Psoas muscle (tissue), 8 donors: Measurements from ENCODE around the gene COL5A1. TPM values are rescaled to one million over a fixed set of nuclear protein-coding genes. Genes with fewer than 3 reads are reported as not detected.

ENCODE experiments used
- ATAC-seq, 4 donors: fragments of 200-7000 bp; cut with Tn5 transposase; one replicate each; pipeline ENCODE4 v1.9.1; 2020; ENCODE audit warnings: moderate library complexity in 3 of 4, mild to moderate bottlenecking in 2 of 4
- DNase-seq, 2 donors: peaks; one replicate each; pipeline ENCODE4 v3.0.0-alpha.2; 2020
- H3K27ac ChIP-seq: fragments of 200-600 bp; one replicate; pipeline ENCODE4 v1.8.0; 2022
- H3K27me3 ChIP-seq, 3 donors: fragments of 200-600 bp in 1 of 3; one replicate each; pipeline versions ENCODE4 v1.6.1 to v1.8.0; 2013 to 2022; ENCODE audit warnings: low read length in 2 of 3, mild to moderate bottlenecking in 2 of 3, moderate library complexity in 1 of 3; ENCODE audit not compliant: insufficient read depth in 3 of 3
- H3K36me3 ChIP-seq, 2 donors: fragments of 200-600 bp in 1 of 2; one replicate each; pipeline versions ENCODE4 v1.6.1 to v1.8.0; 2013 to 2022; ENCODE audit warnings: low read depth in 1 of 2, mild to moderate bottlenecking in 1 of 2, moderate library complexity in 1 of 2; ENCODE audit not compliant: insufficient read depth in 1 of 2
- H3K4me1 ChIP-seq: fragments of 200-600 bp; one replicate; pipeline ENCODE4 v1.8.0; 2022
- H3K4me3 ChIP-seq: fragments of 200-600 bp; one replicate; pipeline ENCODE4 v1.8.0; 2022; ENCODE audit warnings: mild to moderate bottlenecking
- H3K9me3 ChIP-seq: fragments of 200-600 bp; one replicate; pipeline ENCODE4 v1.8.0; 2022
- WGBS, 3 donors: extraction: QIAGEN DNeasy Blood & Tissue Kit; methylation state at CpG; one replicate each; pipeline versions ENCODE4 v1.1.6 to v1.1.7; 2013; 5-methylcytosine and 5-hydroxymethylcytosine counted together
- intact Hi-C, 2 donors: fragments of 100-400 bp; cut with DNase I; formaldehyde crosslinking; loops; one replicate each; pipeline versions ENCODE4 v1.11.0 to v1.14.2; 2022
- polyA plus RNA-seq, 3 donors: library from polyadenylated mRNA; stranded (reverse); fragments of 200-250 nt; gene quantifications; one replicate each; pipeline ENCODE4 v1.2.3, GENCODE V29; 2013
- total RNA-seq, 4 donors: library from RNA; stranded (reverse); fragmentation: NEBNext Ultra II Directional in 2 of 4; extraction: Animal tissue kit (Norgen Biotek cat#: 25700) in 2 of 4; gene quantifications; one replicate each; pipeline versions ENCODE4 v1.2.1 to v1.2.4, GENCODE V29; 2021 to 2023
- TF ChIP-seq, protein P1 (sequence below): fragments of 200-600 bp; IDR thresholded peaks from one replicate; pipeline ENCODE4 v1.8.0; 2022; ENCODE audit warnings: antibody characterized with exemption
- donor health status: healthy with polysubstance abuse.
- donor health status: DM: no; HTN: no; CAD: no; lungs with moderate emphysema.
- donor health status: Bipolar disorder and iron deficiency.
- donor health status: healthy.
- donor health status: DM: yes; HTN: yes; CAD: no.
- donor health status: DM: no; HTN: no; CAD: no.
- donor health status: DM: no; HTN: no; CAD: no.
- donor health status: DM: yes; HTN: yes; CAD: no.

The COL5A1 gene
- total and polyA plus RNA-seq, 7 donors = 1.7 to 11.3 (median 3.4) TPM

DNA sequence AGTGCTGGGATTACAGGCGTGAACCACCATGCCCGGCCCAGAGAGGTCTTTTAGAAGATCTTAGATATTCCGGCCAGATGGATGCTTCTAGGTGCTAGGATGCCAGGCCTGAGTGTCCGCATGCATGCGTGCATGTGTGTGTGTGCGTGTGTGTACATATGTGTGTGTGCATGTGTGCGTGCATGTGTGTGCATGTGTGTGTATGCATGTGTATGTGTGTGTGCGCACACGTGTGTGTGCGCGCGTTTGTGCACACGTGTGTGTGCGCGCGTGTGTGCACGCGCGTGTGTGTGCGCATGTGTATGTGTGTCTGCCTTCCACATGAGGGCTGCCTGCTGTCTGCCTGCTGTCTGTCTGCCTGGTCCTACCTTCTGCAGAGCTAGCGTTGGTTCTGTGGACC, 151.0 kb downstream of the COL5A1 start:
- 43 to 85% (median 65%) methylated on average over 10 to 19 of the region's 21 CpGs for WGBS, 3 donors

DNA sequence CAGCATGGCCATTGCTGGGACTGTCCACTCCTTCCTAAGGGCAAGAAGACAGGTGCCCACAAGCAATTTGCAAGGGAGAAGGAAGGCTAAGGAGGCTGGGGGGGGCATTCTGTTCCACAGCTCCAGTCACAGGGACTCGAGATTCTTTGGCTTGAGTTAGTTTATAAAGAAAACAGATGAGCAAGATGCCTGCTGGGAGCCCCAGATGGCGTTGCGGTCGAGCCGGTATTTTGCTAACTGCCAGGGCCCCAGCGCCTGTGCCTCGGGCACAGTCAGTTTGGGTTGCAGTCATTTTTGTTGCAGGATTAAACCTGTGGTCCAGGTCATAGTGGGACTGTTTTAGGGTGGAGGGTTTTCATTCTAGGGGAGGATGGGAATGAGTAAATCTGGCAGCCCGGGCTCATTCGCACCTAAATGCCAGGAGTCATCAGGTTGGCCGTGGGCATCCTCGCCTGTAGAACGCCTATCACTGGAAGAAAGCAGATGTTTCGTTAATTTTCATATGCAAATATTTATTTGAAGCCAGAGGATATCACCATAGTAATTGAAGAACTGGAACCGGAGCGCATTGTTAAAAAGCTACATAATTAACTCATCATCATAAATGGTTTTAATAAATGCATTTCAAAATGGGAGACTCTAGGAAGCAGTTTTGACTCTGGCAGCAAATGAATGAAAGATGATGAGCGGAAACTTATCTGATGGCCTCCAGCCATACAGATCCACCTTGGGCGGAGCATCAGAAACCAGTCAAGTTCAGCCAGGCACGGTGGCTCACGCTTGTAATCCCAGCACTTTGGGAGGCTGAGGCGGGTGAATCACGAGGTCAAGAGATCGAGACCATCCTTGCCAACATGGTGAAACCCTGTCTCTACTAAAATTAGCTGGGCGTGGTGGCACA, 151.9 kb downstream of the COL5A1 start:
- no peaks in the 10 kb centered on the region for H3K36me3 ChIP-seq
- H3K27ac ChIP-seq = no peak overlapping the region
- H3K27me3 ChIP-seq = peaks cover 0 to 2% (median 0%) of the 10 kb centered on the region in 3 donors
- ATAC-seq (no peak), DNase-seq (no peak)
- TF ChIP-seq, protein P1, sequence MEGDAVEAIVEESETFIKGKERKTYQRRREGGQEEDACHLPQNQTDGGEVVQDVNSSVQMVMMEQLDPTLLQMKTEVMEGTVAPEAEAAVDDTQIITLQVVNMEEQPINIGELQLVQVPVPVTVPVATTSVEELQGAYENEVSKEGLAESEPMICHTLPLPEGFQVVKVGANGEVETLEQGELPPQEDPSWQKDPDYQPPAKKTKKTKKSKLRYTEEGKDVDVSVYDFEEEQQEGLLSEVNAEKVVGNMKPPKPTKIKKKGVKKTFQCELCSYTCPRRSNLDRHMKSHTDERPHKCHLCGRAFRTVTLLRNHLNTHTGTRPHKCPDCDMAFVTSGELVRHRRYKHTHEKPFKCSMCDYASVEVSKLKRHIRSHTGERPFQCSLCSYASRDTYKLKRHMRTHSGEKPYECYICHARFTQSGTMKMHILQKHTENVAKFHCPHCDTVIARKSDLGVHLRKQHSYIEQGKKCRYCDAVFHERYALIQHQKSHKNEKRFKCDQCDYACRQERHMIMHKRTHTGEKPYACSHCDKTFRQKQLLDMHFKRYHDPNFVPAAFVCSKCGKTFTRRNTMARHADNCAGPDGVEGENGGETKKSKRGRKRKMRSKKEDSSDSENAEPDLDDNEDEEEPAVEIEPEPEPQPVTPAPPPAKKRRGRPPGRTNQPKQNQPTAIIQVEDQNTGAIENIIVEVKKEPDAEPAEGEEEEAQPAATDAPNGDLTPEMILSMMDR = no peak
- WGBS, 3 donors = 81 to 87% (median 82%) methylated on average over 23 of the region's 23 CpGs
- no peaks in the 10 kb centered on the region for H3K9me3 ChIP-seq
- H3K4me1 ChIP-seq = no peaks in the 10 kb centered on the region
- intact Hi-C loops = no loop called here
- H3K4me3 ChIP-seq = no peak overlapping the region

More for the DNA sequence above, 151.0 kb downstream of the COL5A1 start:
- Histone ChIP-seq H3K4me1 (no peaks in the 10 kb centered on the region), H3K4me3 (no peak overlapping the region), H3K36me3 (no peaks in the 10 kb centered on the region), H3K27me3 (peaks cover 0 to 5% (median 4%) of the 10 kb centered on the region in 3 donors), H3K9me3 (no peaks in the 10 kb centered on the region), H3K27ac (no peak overlapping the region)
- ATAC-seq = no peak
- intact Hi-C loops = no loop called here
- TF ChIP-seq, protein P1 = no peak
- no peak for DNase-seq

DNA sequence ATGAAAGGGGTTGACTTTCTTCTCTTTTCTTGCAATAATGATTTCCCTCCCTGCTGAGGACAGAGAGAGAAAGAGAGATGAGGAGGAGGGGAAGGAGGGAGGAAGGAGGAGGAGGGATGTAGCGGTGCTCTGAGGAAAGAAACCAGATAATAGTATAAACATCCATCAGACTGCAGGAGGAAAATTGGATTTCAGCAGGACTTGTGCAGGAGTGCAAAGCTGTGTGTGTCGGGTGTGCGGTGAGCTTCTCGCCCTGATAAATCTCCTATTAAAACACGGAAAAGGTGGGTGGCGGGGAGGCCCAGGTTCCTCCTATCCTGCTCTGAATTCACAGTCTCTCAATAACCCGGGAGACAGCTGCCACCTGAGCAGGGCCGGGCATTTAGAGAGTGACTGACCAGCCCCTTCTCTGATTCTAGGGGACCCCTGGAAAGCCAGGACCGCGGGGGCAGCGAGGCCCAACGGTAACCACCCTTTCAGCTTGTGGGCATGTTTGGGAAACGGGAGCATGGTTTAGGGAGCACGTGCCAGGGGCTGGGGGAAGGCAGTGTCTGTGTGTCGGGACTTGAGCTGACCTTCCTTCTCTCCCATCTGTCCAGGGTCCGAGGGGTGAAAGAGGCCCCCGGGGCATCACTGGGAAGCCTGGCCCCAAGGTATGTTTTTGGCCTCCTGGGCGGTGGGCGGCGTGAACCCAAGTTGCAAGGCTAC, 153.2 kb downstream of the COL5A1 start:
- Histone ChIP-seq H3K4me3 (no peak overlapping the region), H3K4me1 (no peaks in the 10 kb centered on the region), H3K27me3 (peaks cover 0 to 2% (median 0%) of the 10 kb centered on the region in 3 donors), H3K36me3 (no peaks in the 10 kb centered on the region), H3K9me3 (no peaks in the 10 kb centered on the region), H3K27ac (no peak overlapping the region)
- whole genome bisulfite sequencing, 3 donors = 88 to 93% (median 90%) methylated on average over 18 to 20 of the region's 20 CpGs
- ATAC-seq (no peak), DNase-seq (no peak)
- intact Hi-C loops = no loop called here
- TF ChIP-seq, protein P1 = no peak

DNA sequence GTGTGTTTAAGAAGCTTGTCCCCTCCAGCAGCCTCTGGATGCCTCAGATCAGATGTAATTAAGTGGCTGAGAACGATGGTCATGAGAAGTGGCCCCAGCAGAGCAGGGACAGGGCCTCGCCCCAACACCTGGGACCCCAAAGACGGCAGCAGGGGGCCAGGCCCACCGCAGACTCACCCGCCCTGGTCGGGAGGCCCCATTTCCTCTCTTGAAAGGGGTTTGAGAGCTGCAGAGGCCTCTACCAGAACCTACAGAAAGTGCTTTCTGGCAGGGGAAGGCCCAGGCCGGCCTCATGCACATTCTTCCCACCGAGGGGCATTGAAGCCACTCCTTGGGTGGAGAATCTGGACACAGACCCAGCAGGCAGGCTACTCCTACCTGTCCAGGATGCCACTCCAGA, 153.8 kb downstream of the COL5A1 start:
- Histone ChIP-seq H3K9me3 (no peaks in the 10 kb centered on the region), H3K4me3 (no peak overlapping the region), H3K36me3 (no peaks in the 10 kb centered on the region), H3K27ac (no peak overlapping the region), H3K4me1 (no peaks in the 10 kb centered on the region), H3K27me3 (peaks cover 0 to 2% (median 0%) of the 10 kb centered on the region in 3 donors)
- DNase-seq (no peak), ATAC-seq (no peak)
- intact Hi-C loops = no loop called here
- WGBS, 3 donors = 79 to 81% (median 80%) methylated on average over 8 of the region's 8 CpGs
- TF ChIP-seq, protein P1 = no peak
